Ovary (tissue), 3 donors: ENCODE measurements around the gene NDUFA13.

Source experiments
- CTCF ChIP-seq, 3 donors: fragments of 450-650 bp in 2 of 3; fragments of 200-600 bp in 1 of 3; IDR thresholded peaks; one replicate each; pipeline versions ENCODE4 v1.5.1 to v1.8.0; 2016 to 2022; ENCODE audit warnings: antibody characterized with exemption in 3 of 3, mild to moderate bottlenecking in 1 of 3
- EP300 ChIP-seq: sonication (generic); formaldehyde crosslinking; IDR thresholded peaks from one replicate; pipeline ENCODE4 v1.6.1; 2017; ENCODE audit warnings: antibody characterized with exemption
- POLR2A ChIP-seq: fragments of 450-650 bp; IDR thresholded peaks from one replicate; pipeline ENCODE4 v1.6.1; 2017; ENCODE audit warnings: antibody characterized with exemption, mild to moderate bottlenecking, moderate library complexity
- donor health status: DM: no; HTN: no; CAD: no.

GRCh38 chr19:19548915-19549759 lies 33.1 kb downstream of the NDUFA13 start:
- TF ChIP-seq POLR2A (no peak), CTCF (IDR thresholded peaks at IDR 0.05) (no peak), EP300 (no peak)
